Spinal cord (tissue), 10 donors: ENCODE results near the gene CSNK2A1. TPM values are rescaled to one million over a fixed set of nuclear protein-coding genes. Genes with fewer than 3 reads are reported as not detected.

Experiments
- DNase-seq, 6 donors: peaks; one replicate each; pipeline versions ENCODE4 v3.0.0 to v3.0.0-alpha.2; 2013 to 2015; ENCODE audit warnings: low spot score in 6 of 6, low read depth in 4 of 6
- H3K27ac ChIP-seq: one replicate; pipeline ENCODE4 v1.5.1; 2013; ENCODE audit warnings: low read depth, low read length, control low read depth
- H3K27me3 ChIP-seq: one replicate; pipeline ENCODE4 v1.6.1; 2013; ENCODE audit warnings: low read length; ENCODE audit not compliant: control insufficient read depth, insufficient read depth
- H3K36me3 ChIP-seq: one replicate; pipeline ENCODE4 v1.6.1; 2013; ENCODE audit warnings: low read length; ENCODE audit not compliant: control insufficient read depth, insufficient read depth
- H3K4me1 ChIP-seq: one replicate; pipeline ENCODE4 v1.6.1; 2013; ENCODE audit warnings: low read length; ENCODE audit not compliant: control insufficient read depth, insufficient read depth
- H3K4me3 ChIP-seq: one replicate; pipeline ENCODE4 v1.5.1; 2013; ENCODE audit warnings: low read depth, low read length, control low read depth
- H3K9me3 ChIP-seq: one replicate; pipeline ENCODE4 v1.6.1; 2013; ENCODE audit warnings: low read length; ENCODE audit not compliant: control insufficient read depth, insufficient read depth
- WGBS: methylation state at CpG from one replicate; pipeline ENCODE4 v1.1.5; 2013; ENCODE audit warnings: missing lambda C conversion rate; ENCODE audit not compliant: insufficient coverage; 5-methylcytosine and 5-hydroxymethylcytosine counted together
- polyA plus RNA-seq, 2 donors: library from polyadenylated mRNA; unstranded; fragments of 120-200 nt; gene quantifications; one replicate each; pipeline ENCODE4 v1.2.1, GENCODE V29; 2013; ENCODE audit not compliant: insufficient read length in 2 of 2
- small RNA-seq: library from RNA; depleted of rRNA; stranded (forward); fragments of <200 nt; gene quantifications from one replicate; pipeline ENCODE3, GENCODE V24; 2014; ENCODE audit warnings: low replicate concordance
- total RNA-seq, 2 donors: library from RNA; depleted of rRNA in 1 of 2; stranded (reverse); fragments of 120-200 nt in 1 of 2; fragments of >200 nt in 1 of 2; gene quantifications; one replicate each; pipeline versions ENCODE4 v1.2.3 to v1.2.4, GENCODE V29; 2013 to 2014
- donor health status: healthy.

Gene CSNK2A1
- total and polyA plus RNA-seq, 4 donors, result 121 to 164 (median 146) TPM

- WGBS, result 86% methylated on average over 21 of the region's 21 CpGs
- Histone ChIP-seq H3K27ac (no peak overlapping the region), H3K4me3 (no peak overlapping the region), H3K36me3 (peaks cover 74% of the 10 kb centered on the region), H3K9me3 (no peaks in the 10 kb centered on the region), H3K4me1 (peaks cover 3% of the 10 kb centered on the region), H3K27me3 (no peaks in the 10 kb centered on the region)
- no peak for DNase-seq
Observed at GRCh38 chr20:430091-430999, 113.2 kb downstream of the CSNK2A1 start.

GRCh38 chr20:428658-429200 is 114.9 kb downstream of the CSNK2A1 start:
- peaks cover 3% of the 10 kb centered on the region for H3K4me1 ChIP-seq
- H3K27me3 ChIP-seq, result no peaks in the 10 kb centered on the region
- DNase-seq, result no peak
- H3K4me3 ChIP-seq, result no peak overlapping the region
- no peaks in the 10 kb centered on the region for H3K9me3 ChIP-seq
- no peak overlapping the region for H3K27ac ChIP-seq
- peaks cover 76% of the 10 kb centered on the region for H3K36me3 ChIP-seq
- WGBS, result 93% methylated on average over 11 of the region's 14 CpGs

GRCh38 chr20:427849-428657 is 115.5 kb downstream of the CSNK2A1 start:
- Histone ChIP-seq H3K27ac (no peak overlapping the region), H3K36me3 (peaks cover 76% of the 10 kb centered on the region), H3K4me3 (no peak overlapping the region), H3K4me1 (peaks cover 3% of the 10 kb centered on the region), H3K27me3 (no peaks in the 10 kb centered on the region), H3K9me3 (no peaks in the 10 kb centered on the region)
- no peak for DNase-seq
- WGBS, result 92% methylated on average over 13 of the region's 14 CpGs

GRCh38 chr20:427401-427800 is 116.2 kb downstream of the CSNK2A1 start:
- H3K36me3 ChIP-seq, result peaks cover 76% of the 10 kb centered on the region
- H3K27ac ChIP-seq, result no peak overlapping the region
- peaks cover 3% of the 10 kb centered on the region for H3K4me1 ChIP-seq
- no peak overlapping the region for H3K4me3 ChIP-seq
- 77% methylated on average over 4 of the region's 4 CpGs for WGBS
- no peaks in the 10 kb centered on the region for H3K9me3 ChIP-seq
- no peak for DNase-seq
- no peaks in the 10 kb centered on the region for H3K27me3 ChIP-seq

- Histone ChIP-seq H3K27me3 (no peaks in the 10 kb centered on the region), H3K36me3 (peaks cover 76% of the 10 kb centered on the region), H3K27ac (no peak overlapping the region), H3K4me3 (no peak overlapping the region), H3K9me3 (no peaks in the 10 kb centered on the region), H3K4me1 (no peaks in the 10 kb centered on the region)
- no peak for DNase-seq
- WGBS, result no CpG with 5 or more reads among the region's 2 CpGs
Observed at GRCh38 chr20:426566-426965, 117.0 kb downstream of the CSNK2A1 start.

Small RNA genes within 50 kb of the gene (small RNA-seq; reads per million reads assigned to genes)
- not detected for gene RF00019

Other genes starting within 250 kb of the CSNK2A1 start
- 10 to 100 TPM; 18.8 to 26.1 TPM for gene ZCCHC3, start 246.2 kb downstream of the CSNK2A1 start, total RNA-seq
- gene ZCCHC3, start 246.2 kb downstream of the CSNK2A1 start, polyA plus RNA-seq, result 10 to 100 TPM; 25.2 to 26.6 TPM
- gene SOX12, start 218.2 kb downstream of the CSNK2A1 start, total RNA-seq, result 10 to 100 TPM in 1 of 2 donors, 1 to 10 TPM in 1; 4.3 to 11.8 TPM
- gene SOX12, start 218.2 kb downstream of the CSNK2A1 start, polyA plus RNA-seq, result 10 to 100 TPM; 58.8 to 59.9 TPM
- gene NRSN2, start 196.7 kb downstream of the CSNK2A1 start, total RNA-seq, result 10 to 100 TPM; 32.3 to 35.4 TPM
- gene NRSN2, start 196.7 kb downstream of the CSNK2A1 start, polyA plus RNA-seq, result 100 to 1,000 TPM; 148 to 150 TPM
- 1 to 10 TPM; 5.5 to 6.7 TPM for gene TRIB3, start 163.0 kb downstream of the CSNK2A1 start, total RNA-seq
- gene TRIB3, start 163.0 kb downstream of the CSNK2A1 start, polyA plus RNA-seq, result 10 to 100 TPM; 11.9 to 12.0 TPM
- 10 to 100 TPM; 22.5 to 50.4 TPM for gene RBCK1, start 135.5 kb downstream of the CSNK2A1 start, total RNA-seq
- 100 to 1,000 TPM in 1 of 2 donors, 10 to 100 TPM in 1; 75.8 to 106 TPM for gene RBCK1, start 135.5 kb downstream of the CSNK2A1 start, polyA plus RNA-seq
- gene TBC1D20, start 81.3 kb downstream of the CSNK2A1 start, total RNA-seq, result 10 to 100 TPM; 24.0 to 29.4 TPM
- 10 to 100 TPM; 32.6 to 37.6 TPM for gene TBC1D20, start 81.3 kb downstream of the CSNK2A1 start, polyA plus RNA-seq
- 1 to 10 TPM in 1 of 2 donors, under 1 TPM in 1; 0.40 to 1.8 TPM for gene TCF15, start 66.5 kb upstream of the CSNK2A1 start, total RNA-seq
- 1 to 10 TPM; 1.7 to 1.8 TPM for gene TCF15, start 66.5 kb upstream of the CSNK2A1 start, polyA plus RNA-seq
- 10 to 100 TPM; 21.1 to 21.8 TPM for gene SRXN1, start 109.4 kb upstream of the CSNK2A1 start, total RNA-seq
- gene SRXN1, start 109.4 kb upstream of the CSNK2A1 start, polyA plus RNA-seq, result 10 to 100 TPM; 20.3 to 23.8 TPM
- under 1 TPM; 0.40 to 0.66 TPM for gene SCRT2, start 132.0 kb upstream of the CSNK2A1 start, total RNA-seq
- 1 to 10 TPM; 8.2 to 9.8 TPM for gene SCRT2, start 132.0 kb upstream of the CSNK2A1 start, polyA plus RNA-seq
- gene SLC52A3, start 224.7 kb upstream of the CSNK2A1 start, total RNA-seq, result 1 to 10 TPM; 1.0 to 1.2 TPM
- gene SLC52A3, start 224.7 kb upstream of the CSNK2A1 start, polyA plus RNA-seq, result 1 to 10 TPM; 1.1 TPM